Vagina (tissue), 2 donors: ENCODE results near the gene INHBB.

Experiments used
- CTCF ChIP-seq, 3 experiments: fragments of 450-650 bp in 2 of 3; fragments of 200-600 bp in 1 of 3; sonication (generic) in 1 of 3; IDR thresholded peaks; one replicate each; pipeline ENCODE4 v1.5.1; 2017 to 2019; ENCODE audit warnings: antibody characterized with exemption in 3 of 3, mild to moderate bottlenecking in 2 of 3, moderate library complexity in 2 of 3
- POLR2A ChIP-seq, 2 donors: fragments of 450-650 bp; IDR thresholded peaks; one replicate each; pipeline ENCODE4 v1.6.1; 2017; ENCODE audit warnings: antibody characterized with exemption in 2 of 2, mild to moderate bottlenecking in 2 of 2, moderate library complexity in 2 of 2

GRCh38 chr2:120350801-120351320 is 4.9 kb downstream of the INHBB start:
- TF ChIP-seq CTCF (IDR thresholded peaks at IDR 0.05): no peak
- TF ChIP-seq POLR2A (IDR thresholded peaks at IDR 0.05): no peak
